SK-N-SH (cell line): ENCODE results near the gene SLC17A5. TPM values are rescaled to one million over a fixed set of nuclear protein-coding genes. Genes with fewer than 3 reads are reported as not detected.
"Not testable (repeated sequence)": the region's sequence is repeated elsewhere in the genome, so short reads cannot be mapped to it uniquely, and the experiment has no call there.

ENCODE experiments used
- CTCF ChIA-PET: fragments of 300-600, 350-600 bp; formaldehyde crosslinking; extraction: SDS; loops from one replicate; lab custom pipeline; 2021; lab: Yijun Ruan, JAX
- POLR2A ChIA-PET: fragments of 350-600 bp; sonication (Branson Sonifier 250); formaldehyde crosslinking; extraction: SDS; loops from one replicate; lab custom pipeline; 2020; ENCODE audit warnings: antibody characterized with exemption, inconsistent platforms; lab: Yijun Ruan, JAX
- DNase-seq: peaks from one replicate; pipeline ENCODE4 v3.0.0; 2012
- H2AFZ ChIP-seq: fragments of 200-600 bp; sonication (generic); 2 replicates; pipeline ENCODE4 v1.8.1; 2016; ENCODE audit warnings: antibody characterized with exemption, mild to moderate bottlenecking, low read depth
- H3F3A ChIP-seq: fragments of 200-600 bp; sonication (generic); replicated peaks from 2 replicates; pipeline ENCODE3; 2016; ENCODE audit warnings: antibody characterized with exemption, mild to moderate bottlenecking; ENCODE audit not compliant: insufficient read depth
- H3K27ac ChIP-seq, 2 experiments: fragments of 200-500 bp in 1 of 2; fragments of 200-600 bp in 1 of 2; sonication (Bioruptor generic) in 1 of 2; sonication (generic), shearing (Covaris generic) in 1 of 2; 2 replicates each; pipeline versions ENCODE4 v1.5.1 to v1.6.1; 2014 to 2016; ENCODE audit warnings: low read depth in 2 of 2, inconsistent platforms in 1 of 2, low read length in 1 of 2, mild to moderate bottlenecking in 1 of 2, mixed read lengths in 1 of 2
- H3K27me3 ChIP-seq: fragments of 200-600 bp; sonication (generic), shearing (Covaris generic); 2 replicates; pipeline ENCODE4 v1.6.1; 2016; ENCODE audit warnings: mixed run types; ENCODE audit not compliant: insufficient read depth
- H3K36me3 ChIP-seq, 2 experiments: fragments of 200-500 bp in 1 of 2; fragments of 200-600 bp in 1 of 2; sonication (Bioruptor generic) in 1 of 2; sonication (generic) in 1 of 2; replicated peaks in 1 of 2; 2 replicates each; pipeline versions ENCODE3 to v1.5.1; 2014 to 2016; ENCODE audit warnings: low read length in 1 of 2, mild to moderate bottlenecking in 1 of 2; ENCODE audit not compliant: insufficient read depth in 2 of 2, control insufficient read depth in 1 of 2
- H3K4me1 ChIP-seq, 2 experiments: fragments of 200-500 bp in 1 of 2; fragments of 200-600 bp in 1 of 2; sonication (Bioruptor generic) in 1 of 2; sonication (generic), shearing (Covaris generic) in 1 of 2; 2 replicates each; pipeline versions ENCODE4 v1.5.1 to v1.6.1; 2014 to 2016; ENCODE audit warnings: low read depth in 1 of 2, low read length in 1 of 2, mixed run types in 1 of 2; ENCODE audit not compliant: insufficient read depth in 2 of 2, control insufficient read depth in 1 of 2
- H3K4me2 ChIP-seq: fragments of 200-600 bp; sonication (generic), shearing (Covaris generic); 2 replicates; pipeline ENCODE4 v1.6.1; 2017; ENCODE audit warnings: mixed run types
- H3K4me3 ChIP-seq, 2 experiments: fragments of 200-500 bp in 1 of 2; fragments of 200-600 bp in 1 of 2; sonication (Bioruptor generic) in 1 of 2; sonication (generic), shearing (Covaris generic) in 1 of 2; 2 replicates each; pipeline versions ENCODE4 v1.5.1 to v1.8.1; 2014 to 2016; ENCODE audit warnings: low read depth in 2 of 2, inconsistent platforms in 1 of 2, low read length in 1 of 2, mild to moderate bottlenecking in 1 of 2, mixed read lengths in 1 of 2, moderate library complexity in 1 of 2
- H3K79me2 ChIP-seq: fragments of 200-600 bp; sonication (generic); 2 replicates; pipeline ENCODE4 v1.8.1; 2017; ENCODE audit warnings: mild to moderate bottlenecking; ENCODE audit not compliant: insufficient read depth
- H3K9ac ChIP-seq: fragments of 200-600 bp; sonication (generic); 2 replicates; pipeline ENCODE4 v1.6.1; 2017; ENCODE audit warnings: mixed run types
- H3K9me2 ChIP-seq: fragments of 200-600 bp; sonication (generic); 2 replicates; pipeline ENCODE4 v1.6.1; 2017; ENCODE audit warnings: mixed run types
- H3K9me3 ChIP-seq: fragments of 200-600 bp; sonication (generic); 2 replicates; pipeline ENCODE4 v1.6.1; 2017; ENCODE audit warnings: mixed run types, mild to moderate bottlenecking, moderate library complexity
- H4K20me1 ChIP-seq: fragments of 200-600 bp; sonication (generic); 2 replicates; pipeline ENCODE4 v1.6.1; 2017; ENCODE audit warnings: mild to moderate bottlenecking, mixed run types; ENCODE audit not compliant: insufficient read depth
- CHD2 ChIP-seq: fragments of 150-350 bp; IDR thresholded peaks from 2 replicates; pipeline ENCODE4 v1.6.1; 2018; ENCODE audit warnings: low read length; ENCODE audit not compliant: partially characterized antibody
- CTCF ChIP-seq: fragments of 200-600 bp; sonication (generic); IDR thresholded peaks from 2 replicates; pipeline ENCODE4 v1.6.1; 2017; ENCODE audit warnings: antibody characterized with exemption, mild to moderate bottlenecking, moderate library complexity
- ELF1 ChIP-seq: IDR thresholded peaks from 2 replicates; pipeline ENCODE4 v1.4.0; 2012
- EP300 ChIP-seq, 2 experiments: IDR thresholded peaks; 2 replicates each; pipeline versions ENCODE4 v1.4.0 to v1.6.1; 2012; ENCODE audit warnings: borderline replicate concordance in 1 of 2, low read depth in 1 of 2, low read length in 1 of 2
- FOXJ3 ChIP-seq: sonication (generic); formaldehyde crosslinking; IDR thresholded peaks from 2 replicates; pipeline ENCODE4 v1.5.1; 2020; ENCODE audit warnings: mild to moderate bottlenecking, missing genetic modification reagents
- FOXM1 ChIP-seq: IDR thresholded peaks from 2 replicates; pipeline ENCODE4 v1.4.0; 2012; ENCODE audit warnings: low read depth, mild to moderate bottlenecking
- GABPA ChIP-seq: IDR thresholded peaks from 2 replicates; pipeline ENCODE4 v1.4.0; 2012; ENCODE audit warnings: low read depth, mild to moderate bottlenecking
- JUND ChIP-seq: IDR thresholded peaks from 2 replicates; pipeline ENCODE4 v1.4.0; 2012
- MXI1 ChIP-seq: IDR thresholded peaks from 2 replicates; pipeline ENCODE4 v1.6.1; 2012; ENCODE audit warnings: mild to moderate bottlenecking, low read depth, low read length, improper control_type of control experiment
- PBX3 ChIP-seq: IDR thresholded peaks from 2 replicates; pipeline ENCODE4; 2012
- RCOR1 ChIP-seq: fragments of 150-350 bp; IDR thresholded peaks from 2 replicates; pipeline ENCODE4 v1.6.1; 2017; ENCODE audit warnings: antibody characterized with exemption, low read length
- TEAD4 ChIP-seq: IDR thresholded peaks from 2 replicates; pipeline ENCODE4 v1.4.0; 2012; ENCODE audit warnings: mild to moderate bottlenecking, borderline replicate concordance; ENCODE audit not compliant: insufficient read depth
- YY1 ChIP-seq: IDR thresholded peaks from 2 replicates; pipeline ENCODE4 v1.4.0; 2012; ENCODE audit warnings: low read depth, mild to moderate bottlenecking
- ZBTB33 ChIP-seq: IDR thresholded peaks from 2 replicates; pipeline ENCODE4 v1.4.0; 2012; ENCODE audit warnings: low read depth, borderline replicate concordance
- WGBS: methylation state at CpG from one replicate; pipeline ENCODE4 v1.1.6; 2017; ENCODE audit warnings: low lambda C conversion rate; 5-methylcytosine and 5-hydroxymethylcytosine counted together
- polyA plus RNA-seq, 3 experiments: library from polyadenylated mRNA; depleted of rRNA; stranded (reverse); fragments of >200 nt; gene quantifications; 2 replicates each; pipeline ENCODE4 v1.2.3, GENCODE V29; 2012
- TF ChIP-seq, protein P1 (sequence below): fragments of 150-350 bp; IDR thresholded peaks from 2 replicates; pipeline ENCODE4 v1.6.1; 2016; ENCODE audit warnings: mild to moderate bottlenecking, low read depth, low read length

Gene SLC17A5
- polyA plus RNA-seq, 1 of the 3 experiments (the other 2 are of a cell fraction): 9.2 TPM

DNA sequence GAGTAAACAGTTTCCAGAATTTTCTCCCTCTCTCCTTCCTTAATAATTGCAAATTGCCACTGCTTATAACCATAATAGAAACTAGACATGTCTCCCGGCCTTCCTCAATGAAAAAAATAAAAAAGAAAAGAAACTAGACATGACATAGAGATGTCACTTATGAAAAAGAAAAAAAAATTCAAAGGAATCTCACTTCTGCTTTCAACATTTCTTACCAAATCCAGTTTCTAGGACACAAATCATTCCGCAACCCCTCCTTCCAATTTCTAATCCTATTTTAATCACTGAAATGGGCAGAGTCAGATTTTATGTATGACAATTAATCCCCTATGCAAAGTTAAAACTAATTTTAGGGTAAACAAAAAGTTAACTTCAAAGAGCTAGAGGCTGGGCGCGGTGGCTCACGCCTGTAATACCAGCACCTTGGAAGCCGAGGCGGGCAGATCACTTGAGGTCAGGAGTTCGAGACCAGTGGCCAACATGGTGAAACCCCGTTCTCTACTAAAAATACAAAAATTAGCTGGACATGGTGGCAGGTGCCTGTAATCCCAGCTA lies 92.9 kb downstream of the SLC17A5 start:
- TF ChIP-seq TEAD4 (no peak), PBX3 (no peak)
- TF ChIP-seq, all 33 proteins: peak for 0
- no peaks in the 10 kb centered on the region for H3K27me3 ChIP-seq
- H3K4me2 ChIP-seq: no peak overlapping the region
- no peaks in the 10 kb centered on the region for H3K79me2 ChIP-seq
- H3F3A ChIP-seq: no peaks in the 10 kb centered on the region
- no peak for DNase-seq
- H3K4me1 ChIP-seq: peaks cover 3 to 6% of the 10 kb centered on the region in 2 experiments; a peak in 2 of 4 replicates
- H4K20me1 ChIP-seq: no peaks in the 10 kb centered on the region
- H3K4me3 ChIP-seq: no peak overlapping the region
- WGBS: 96% methylated on average over 9 of the region's 9 CpGs
- no peak overlapping the region for H3K9ac ChIP-seq
- ChIA-PET POLR2A (no interaction called here), CTCF (no interaction called here)
- H3K27ac ChIP-seq: no peak overlapping the region
- H3K9me2 ChIP-seq: no peaks in the 10 kb centered on the region
- peak overlapping the region; percentile 67; the same call in 1 of the 2 replicates for H2AFZ ChIP-seq
- no peaks in the 10 kb centered on the region for H3K9me3 ChIP-seq
- no peaks in the 10 kb centered on the region for H3K36me3 ChIP-seq

DNA sequence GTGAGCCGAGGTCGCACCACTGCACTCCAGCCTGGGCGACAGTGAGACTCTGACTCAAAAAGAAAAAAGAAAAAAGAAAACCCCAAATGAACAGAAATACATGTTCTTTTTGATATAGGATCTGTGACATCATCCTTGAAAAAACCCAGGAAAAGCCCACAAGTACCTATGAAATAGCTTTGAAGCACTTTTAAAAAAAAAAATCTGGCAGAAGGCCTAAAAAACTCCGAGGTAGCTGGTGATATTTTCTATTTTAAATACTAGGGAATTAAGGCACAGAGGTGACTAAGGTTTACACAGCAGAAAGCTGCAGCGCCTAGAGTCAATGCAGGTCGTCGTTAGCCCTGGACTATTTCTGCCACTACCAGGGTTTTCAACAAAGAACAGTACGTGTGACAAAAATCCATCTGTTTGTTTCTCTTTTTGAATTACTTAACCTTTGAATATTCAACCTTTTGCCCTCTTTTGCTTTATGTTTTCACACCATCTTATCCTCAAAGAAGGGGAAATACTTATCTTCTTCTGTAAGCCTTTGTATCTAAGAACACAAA lies 93.5 kb downstream of the SLC17A5 start:
- Histone ChIP-seq H3K9ac (no peak overlapping the region), H3K79me2 (no peaks in the 10 kb centered on the region), H3K4me2 (no peak overlapping the region), H3K36me3 (no peaks in the 10 kb centered on the region), H4K20me1 (no peaks in the 10 kb centered on the region), H3K4me1 (peaks cover under 1 to 3% of the 10 kb centered on the region in 2 experiments; a peak in 2 of 4 replicates), H3K9me2 (no peaks in the 10 kb centered on the region), H3K27me3 (no peaks in the 10 kb centered on the region), H3K27ac (no peak overlapping the region), H3K9me3 (no peaks in the 10 kb centered on the region), H3F3A (no peaks in the 10 kb centered on the region), H2AFZ (peak overlapping the region; percentile 67; the same call in 1 of the 2 replicates), H3K4me3 (no peak overlapping the region)
- no peak for DNase-seq
- POLR2A ChIA-PET: no interaction called here
- WGBS: 81% methylated on average over 8 of the region's 8 CpGs
- no peak for TF ChIP-seq EP300 (IDR thresholded peaks at IDR 0.05; ENCODE audit: borderline replicate concordance in 1 of 2, low read depth in 1 of 2, low read length in 1 of 2)
- no peak for TF ChIP-seq JUND
- no peak for TF ChIP-seq FOXJ3
- TF ChIP-seq, protein P1, sequence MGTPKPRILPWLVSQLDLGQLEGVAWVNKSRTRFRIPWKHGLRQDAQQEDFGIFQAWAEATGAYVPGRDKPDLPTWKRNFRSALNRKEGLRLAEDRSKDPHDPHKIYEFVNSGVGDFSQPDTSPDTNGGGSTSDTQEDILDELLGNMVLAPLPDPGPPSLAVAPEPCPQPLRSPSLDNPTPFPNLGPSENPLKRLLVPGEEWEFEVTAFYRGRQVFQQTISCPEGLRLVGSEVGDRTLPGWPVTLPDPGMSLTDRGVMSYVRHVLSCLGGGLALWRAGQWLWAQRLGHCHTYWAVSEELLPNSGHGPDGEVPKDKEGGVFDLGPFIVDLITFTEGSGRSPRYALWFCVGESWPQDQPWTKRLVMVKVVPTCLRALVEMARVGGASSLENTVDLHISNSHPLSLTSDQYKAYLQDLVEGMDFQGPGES: no peak
- no peak for TF ChIP-seq RCOR1
- TF ChIP-seq YY1: no peak
- no peak for TF ChIP-seq MXI1
- no peak for TF ChIP-seq FOXM1
- TF ChIP-seq CTCF: no peak
- TF ChIP-seq CHD2: no peak
- TF ChIP-seq GABPA: no peak
- no peak for TF ChIP-seq ZBTB33
- no peak for TF ChIP-seq ELF1
- CTCF ChIA-PET: no interaction called here

DNA sequence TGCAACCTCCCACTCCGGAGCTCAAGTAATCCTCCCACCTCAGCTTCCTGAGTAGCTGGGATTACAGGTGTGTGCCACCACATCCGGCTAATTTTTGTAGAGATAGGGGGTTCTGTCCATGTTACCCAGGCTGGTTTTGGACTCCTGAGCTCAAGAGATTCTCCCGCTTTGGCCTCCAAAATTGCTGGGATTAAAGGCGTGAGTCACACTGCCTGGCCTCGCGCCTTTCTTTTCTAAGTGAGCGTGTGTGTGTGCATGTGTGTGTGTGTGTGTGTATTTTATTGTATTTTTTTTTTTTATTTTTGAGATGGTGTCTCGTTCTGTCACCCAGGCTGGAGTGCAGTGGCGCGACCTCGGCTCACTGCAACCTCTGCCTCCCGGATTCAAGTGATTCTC lies 94.4 kb downstream of the SLC17A5 start:
- H3K4me3 ChIP-seq, H3K4me2 ChIP-seq, H2AFZ ChIP-seq, H4K20me1 ChIP-seq, H3K4me1 ChIP-seq, H3K36me3 ChIP-seq, H3K79me2 ChIP-seq, H3K27ac ChIP-seq, H3K27me3 ChIP-seq, H3K9ac ChIP-seq, H3K9me3 ChIP-seq, H3K9me2 ChIP-seq, DNase-seq, H3F3A ChIP-seq, POLR2A ChIA-PET, CTCF ChIA-PET: not testable (repeated sequence)
- WGBS: 97% methylated on average over 12 of the region's 12 CpGs
